ENCODE results near the gene NOS1AP.

NOS1AP gene

DNA sequence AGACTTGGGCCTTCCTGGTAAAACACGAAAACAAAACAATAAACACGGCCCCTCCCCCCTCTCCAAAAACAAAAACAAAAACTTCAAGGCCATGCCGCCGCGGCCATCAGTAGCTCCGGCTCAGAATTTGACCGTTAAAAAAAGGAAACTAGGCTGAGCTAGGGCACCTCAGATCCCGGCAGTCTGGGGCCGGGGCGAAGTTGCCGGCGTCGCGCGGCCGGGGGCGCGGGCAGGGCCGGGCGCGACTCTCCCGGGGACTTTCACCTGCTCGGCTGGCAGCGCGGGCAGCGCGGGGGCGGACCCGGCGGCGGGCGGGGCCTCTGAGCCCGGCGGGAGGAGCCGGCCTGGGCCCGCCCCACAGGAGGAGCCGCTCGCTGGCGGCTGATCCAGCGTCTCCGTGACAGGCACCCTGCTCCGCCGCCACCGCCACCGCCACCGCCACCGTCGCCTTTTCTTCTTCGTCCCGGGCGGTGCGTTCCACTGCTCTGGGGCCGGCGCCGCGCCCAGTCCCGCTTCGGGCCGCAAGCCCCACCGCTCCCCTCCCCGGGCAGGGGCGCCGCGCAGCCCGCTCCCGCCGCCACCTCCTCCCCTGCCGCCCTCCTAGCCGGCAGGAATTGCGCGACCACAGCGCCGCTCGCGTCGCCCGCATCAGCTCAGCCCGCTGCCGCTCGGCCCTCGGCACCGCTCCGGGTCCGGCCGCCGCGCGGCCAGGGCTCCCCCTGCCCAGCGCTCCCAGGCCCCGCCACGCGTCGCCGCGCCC is at the start of gene NOS1AP:
TSS of gene NOS1AP (plus strand) at position 358 of the 760 bp plus-strand sequence. CDS start 487 bp downstream, outside the sequence.
- Mint-ChIP-seq H3K9me3 (ENCODE audit: low read depth) (no peaks in the 10 kb centered on the region), H3K36me3 (no peaks in the 10 kb centered on the region), H3K27ac (no peak within 1 kb of the TSS), H3K27me3 (peaks cover 54% of the 10 kb centered on the region), H3K4me1 (ENCODE audit: low read depth) (peaks cover 7% of the 10 kb centered on the region), H3K4me3 (peak within 1 kb of the TSS; percentile 86)

- Mint-ChIP-seq H3K4me3 (no peak overlapping the region), H3K27ac (no peak overlapping the region), H3K36me3 (no peaks in the 10 kb centered on the region), H3K9me3 (ENCODE audit: low read depth) (no peaks in the 10 kb centered on the region), H3K4me1 (ENCODE audit: low read depth) (peaks cover 9% of the 10 kb centered on the region), H3K27me3 (peaks cover 2% of the 10 kb centered on the region)
Observed at GRCh38 chr1:162020150-162020549, 49.3 kb upstream of the NOS1AP start.

- Mint-ChIP-seq H3K36me3 (no peaks in the 10 kb centered on the region), H3K9me3 (ENCODE audit: low read depth) (no peaks in the 10 kb centered on the region), H3K27me3 (peaks cover 7% of the 10 kb centered on the region), H3K27ac (no peak overlapping the region), H3K4me3 (no peak overlapping the region), H3K4me1 (ENCODE audit: low read depth) (peaks cover 9% of the 10 kb centered on the region)
Observed at GRCh38 chr1:162021124-162021523, 48.4 kb upstream of the NOS1AP start.

DNA sequence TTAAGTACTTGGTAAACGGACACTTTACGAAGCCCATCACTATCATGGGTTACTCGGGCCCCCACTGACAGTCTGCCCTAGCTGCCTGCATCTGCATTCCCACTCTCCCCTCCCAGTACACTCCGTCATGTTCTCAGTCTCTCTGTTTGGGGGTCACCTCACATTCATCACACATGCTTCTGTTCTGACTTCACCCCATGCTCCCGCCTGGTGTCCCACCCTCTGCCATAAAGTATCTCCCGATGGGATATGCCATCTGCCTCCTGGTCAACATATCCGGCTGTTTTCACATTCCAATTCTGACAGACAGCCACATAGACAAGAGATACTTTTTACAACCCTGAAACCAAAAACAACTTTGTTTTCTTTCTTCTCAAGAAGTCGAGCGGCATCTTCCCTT is 46.9 kb upstream of the NOS1AP start:
- Mint-ChIP-seq H3K4me3 (peak overlapping the region; percentile 95), H3K27ac (no peak overlapping the region), H3K4me1 (ENCODE audit: low read depth) (peaks cover 9% of the 10 kb centered on the region), H3K36me3 (peaks cover 3% of the 10 kb centered on the region), H3K27me3 (peaks cover 11% of the 10 kb centered on the region), H3K9me3 (ENCODE audit: low read depth) (no peaks in the 10 kb centered on the region)

GRCh38 chr1:162023181-162023546 is 46.3 kb upstream of the NOS1AP start:
- peaks cover 5% of the 10 kb centered on the region for H3K36me3 Mint-ChIP-seq
- H3K27me3 Mint-ChIP-seq, result peaks cover 14% of the 10 kb centered on the region
- no peaks in the 10 kb centered on the region for H3K9me3 Mint-ChIP-seq (ENCODE audit: low read depth)
- H3K4me1 Mint-ChIP-seq (ENCODE audit: low read depth), result peaks cover 9% of the 10 kb centered on the region
- H3K4me3 Mint-ChIP-seq, result peak overlapping the region; percentile 95
- no peak overlapping the region for H3K27ac Mint-ChIP-seq

GRCh38 chr1:162023547-162024501 is 45.7 kb upstream of the NOS1AP start, which contains the start of gene OLFML2B:
Gene OLFML2B, minus strand, starts transcription at chr1:162023869. Its CDS starts 439 bp downstream, at chr1:162023430.
- Mint-ChIP-seq H3K27ac (no peak within 1 kb of the TSS), H3K27me3 (peaks cover 16% of the 10 kb centered on the region), H3K4me3 (peak within 1 kb of the TSS; percentile 95), H3K36me3 (peaks cover 5% of the 10 kb centered on the region), H3K4me1 (ENCODE audit: low read depth) (peaks cover 9% of the 10 kb centered on the region), H3K9me3 (ENCODE audit: low read depth) (no peaks in the 10 kb centered on the region)

DNA sequence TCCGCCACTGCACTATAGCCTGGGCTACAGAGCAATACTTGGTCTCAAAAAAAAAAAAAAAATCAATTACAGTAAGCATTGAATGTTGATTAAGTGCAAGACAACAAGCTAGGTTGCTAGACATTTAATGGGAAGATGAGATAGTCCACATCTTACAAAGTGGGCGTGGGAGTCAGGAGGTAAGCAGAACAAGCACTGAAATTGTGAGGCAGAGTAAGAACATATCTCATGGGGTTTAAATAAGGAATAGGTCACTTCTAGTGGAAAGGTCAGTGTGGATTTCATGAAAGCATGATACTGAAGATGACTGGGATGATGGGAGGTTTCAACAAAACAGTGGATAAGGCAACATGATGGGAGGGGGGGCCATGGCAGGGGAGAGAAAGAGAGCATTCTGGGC is 44.0 kb upstream of the NOS1AP start:
- Mint-ChIP-seq H3K9me3 (ENCODE audit: low read depth) (no peaks in the 10 kb centered on the region), H3K4me3 (no peak overlapping the region), H3K36me3 (peaks cover 5% of the 10 kb centered on the region), H3K4me1 (ENCODE audit: low read depth) (peaks cover 9% of the 10 kb centered on the region), H3K27ac (no peak overlapping the region), H3K27me3 (peaks cover 16% of the 10 kb centered on the region)

DNA sequence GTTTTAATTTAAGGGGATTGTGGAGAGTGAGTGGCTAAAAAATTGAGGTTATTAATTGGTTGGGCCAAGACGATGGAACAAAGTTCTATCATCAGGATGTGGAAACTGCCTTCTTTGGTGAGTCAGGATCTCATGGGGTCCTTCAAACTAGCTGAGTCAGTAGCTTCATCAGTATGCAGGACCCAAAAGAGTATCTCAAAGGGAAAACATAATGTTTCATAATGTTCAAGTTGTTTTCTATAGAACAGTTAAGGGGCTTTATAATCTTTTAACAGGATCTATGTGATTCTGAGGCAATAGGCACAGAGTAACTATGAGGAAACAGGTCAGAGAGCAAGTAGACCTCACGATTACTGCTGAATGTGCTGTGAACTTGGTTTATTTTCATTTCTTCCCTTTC is 42.6 kb upstream of the NOS1AP start:
- peaks cover 16% of the 10 kb centered on the region for H3K27me3 Mint-ChIP-seq
- H3K9me3 Mint-ChIP-seq (ENCODE audit: low read depth), result no peaks in the 10 kb centered on the region
- H3K4me3 Mint-ChIP-seq, result no peak overlapping the region
- H3K27ac Mint-ChIP-seq, result no peak overlapping the region
- peaks cover 5% of the 10 kb centered on the region for H3K36me3 Mint-ChIP-seq
- peaks cover 9% of the 10 kb centered on the region for H3K4me1 Mint-ChIP-seq (ENCODE audit: low read depth)

DNA sequence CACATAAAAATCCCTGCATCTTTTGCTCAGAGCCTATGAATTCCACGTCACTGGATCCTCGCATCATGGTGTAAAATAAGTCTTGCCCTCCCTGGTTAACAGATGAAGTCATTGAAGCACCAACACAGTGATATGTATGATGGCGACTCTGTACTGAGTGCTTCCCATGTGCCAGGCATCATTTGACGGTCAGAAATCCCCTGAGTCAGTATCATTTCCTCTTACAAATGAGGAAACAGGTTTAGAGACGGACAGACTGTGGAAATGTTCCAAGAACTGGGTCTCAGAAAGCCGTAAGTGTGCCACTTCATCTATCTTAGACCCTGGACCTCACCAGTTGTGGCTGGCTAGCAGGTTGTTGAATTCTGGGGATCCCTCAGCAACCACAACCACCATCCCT is 40.8 kb upstream of the NOS1AP start:
- Mint-ChIP-seq H3K4me3 (no peak overlapping the region), H3K27ac (no peak overlapping the region), H3K4me1 (ENCODE audit: low read depth) (peaks cover 6% of the 10 kb centered on the region), H3K9me3 (ENCODE audit: low read depth) (no peaks in the 10 kb centered on the region), H3K36me3 (peaks cover 5% of the 10 kb centered on the region), H3K27me3 (peaks cover 14% of the 10 kb centered on the region)

GRCh38 chr1:162029157-162029556 is 40.3 kb upstream of the NOS1AP start:
- Mint-ChIP-seq H3K9me3 (ENCODE audit: low read depth) (no peaks in the 10 kb centered on the region), H3K27ac (no peak overlapping the region), H3K27me3 (peaks cover 16% of the 10 kb centered on the region), H3K4me3 (no peak overlapping the region), H3K4me1 (ENCODE audit: low read depth) (peaks cover 4% of the 10 kb centered on the region), H3K36me3 (peaks cover 5% of the 10 kb centered on the region)

GRCh38 chr1:162030759-162031280 is 38.7 kb upstream of the NOS1AP start:
- H3K27ac Mint-ChIP-seq, result no peak overlapping the region
- peaks cover 5% of the 10 kb centered on the region for H3K36me3 Mint-ChIP-seq
- H3K4me3 Mint-ChIP-seq, result no peak overlapping the region
- H3K4me1 Mint-ChIP-seq (ENCODE audit: low read depth), result peaks cover 5% of the 10 kb centered on the region
- H3K27me3 Mint-ChIP-seq, result peaks cover 12% of the 10 kb centered on the region
- no peaks in the 10 kb centered on the region for H3K9me3 Mint-ChIP-seq (ENCODE audit: low read depth)

GRCh38 chr1:162033428-162033827 is 36.1 kb upstream of the NOS1AP start:
- peaks cover 2% of the 10 kb centered on the region for H3K27me3 Mint-ChIP-seq
- no peak overlapping the region for H3K4me3 Mint-ChIP-seq
- no peak overlapping the region for H3K27ac Mint-ChIP-seq
- no peaks in the 10 kb centered on the region for H3K36me3 Mint-ChIP-seq
- H3K9me3 Mint-ChIP-seq (ENCODE audit: low read depth), result no peaks in the 10 kb centered on the region
- peaks cover 9% of the 10 kb centered on the region for H3K4me1 Mint-ChIP-seq (ENCODE audit: low read depth)

- peaks cover 9% of the 10 kb centered on the region for H3K4me1 Mint-ChIP-seq (ENCODE audit: low read depth)
- no peak overlapping the region for H3K4me3 Mint-ChIP-seq
- no peaks in the 10 kb centered on the region for H3K36me3 Mint-ChIP-seq
- H3K27me3 Mint-ChIP-seq, result peaks cover 5% of the 10 kb centered on the region
- no peak overlapping the region for H3K27ac Mint-ChIP-seq
- H3K9me3 Mint-ChIP-seq (ENCODE audit: low read depth), result no peaks in the 10 kb centered on the region
Observed at GRCh38 chr1:162035241-162035640, 34.2 kb upstream of the NOS1AP start.

DNA sequence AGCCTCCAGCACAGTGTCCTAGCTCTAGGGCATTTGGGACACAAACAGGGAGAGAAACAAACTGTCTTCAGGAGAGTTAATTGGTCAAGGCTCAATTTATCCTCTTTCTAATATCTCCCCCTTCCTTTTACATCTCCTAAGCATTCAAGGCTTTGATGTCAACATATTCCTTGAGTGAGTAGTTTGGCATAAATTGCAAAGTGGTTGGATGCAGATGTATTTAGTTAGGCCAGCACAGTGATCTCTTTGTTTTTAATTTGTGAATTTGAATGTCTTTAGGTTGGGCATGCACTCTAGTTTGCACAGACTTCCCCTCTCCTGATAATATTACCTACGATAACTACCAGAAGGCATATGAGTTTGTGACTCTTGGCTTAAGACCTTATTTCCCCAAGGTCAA is 33.3 kb upstream of the NOS1AP start:
- peaks cover 5% of the 10 kb centered on the region for H3K27me3 Mint-ChIP-seq
- no peaks in the 10 kb centered on the region for H3K9me3 Mint-ChIP-seq (ENCODE audit: low read depth)

GRCh38 chr1:162038624-162039023 is 30.9 kb upstream of the NOS1AP start:
- no peak overlapping the region for H3K4me3 Mint-ChIP-seq
- peaks cover 4% of the 10 kb centered on the region for H3K36me3 Mint-ChIP-seq
- H3K9me3 Mint-ChIP-seq (ENCODE audit: low read depth), result peaks cover 5% of the 10 kb centered on the region

More for the DNA sequence above, 33.3 kb upstream of the NOS1AP start:
- Mint-ChIP-seq H3K27ac (no peak overlapping the region), H3K4me1 (ENCODE audit: low read depth) (peaks cover 9% of the 10 kb centered on the region), H3K4me3 (no peak overlapping the region), H3K36me3 (no peaks in the 10 kb centered on the region)

More at GRCh38 chr1:162038624-162039023, 30.9 kb upstream of the NOS1AP start:
- H3K27me3 Mint-ChIP-seq, result peaks cover 5% of the 10 kb centered on the region
- H3K27ac Mint-ChIP-seq, result no peak overlapping the region
- H3K4me1 Mint-ChIP-seq (ENCODE audit: low read depth), result peaks cover 9% of the 10 kb centered on the region
